BLaER1 (cell line): ENCODE data around the gene GNG4.
"Not testable (repeated sequence)": the region's sequence is repeated elsewhere in the genome, so short reads cannot be mapped to it uniquely, and the experiment has no call there.

ENCODE experiments used
- H3K27ac ChIP-seq: shearing (Covaris generic); formaldehyde crosslinking; 2 replicates; pipeline ENCODE4 v1.8.1; 2022
- H3K27me3 ChIP-seq: shearing (Covaris generic); formaldehyde crosslinking; 2 replicates; pipeline ENCODE4 v1.8.1; 2022
- H3K36me3 ChIP-seq: shearing (Covaris generic); formaldehyde crosslinking; 2 replicates; pipeline ENCODE4 v1.8.1; 2022
- H3K4me1 ChIP-seq: shearing (Covaris generic); formaldehyde crosslinking; 2 replicates; pipeline ENCODE4 v1.8.1; 2022
- H3K4me2 ChIP-seq: shearing (Covaris generic); formaldehyde crosslinking; 2 replicates; pipeline ENCODE4 v1.8.1; 2022
- H3K4me3 ChIP-seq: shearing (Covaris generic); formaldehyde crosslinking; 2 replicates; pipeline ENCODE4 v1.8.1; 2022
- H3K9ac ChIP-seq: shearing (Covaris generic); formaldehyde crosslinking; 2 replicates; pipeline ENCODE4 v1.8.1; 2022
- H3K9me3 ChIP-seq: shearing (Covaris generic); formaldehyde crosslinking; 2 replicates; pipeline ENCODE4 v1.8.1; 2022
- H4K20me1 ChIP-seq: shearing (Covaris generic); formaldehyde crosslinking; 2 replicates; pipeline ENCODE4 v1.8.1; 2022
- Cebpa-rat ChIP-seq: shearing (Covaris generic); IDR thresholded peaks from 2 replicates; pipeline ENCODE4 v1.8.1; 2022

Gene GNG4

DNA sequence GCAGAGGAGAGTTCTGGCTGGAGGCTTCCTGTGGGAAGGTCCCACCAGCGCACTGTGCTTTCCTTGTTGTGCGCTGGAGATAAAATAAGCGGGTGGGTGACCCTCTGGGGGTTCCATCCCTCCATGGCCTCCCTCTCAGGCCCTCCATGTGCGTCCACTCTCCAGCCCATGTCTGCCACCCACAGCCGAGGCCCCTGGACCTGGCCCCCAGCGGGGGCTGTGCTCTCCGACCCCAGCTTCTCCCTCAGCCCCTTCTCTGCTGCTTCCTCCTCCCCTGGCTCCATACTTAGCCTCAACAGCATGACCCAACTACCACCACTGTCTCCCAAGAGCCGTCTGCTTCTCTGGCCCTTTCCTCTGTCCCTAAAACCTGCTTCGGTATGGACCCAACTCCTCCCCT, 61.4 kb downstream of the GNG4 start:
- no peak overlapping the region for H3K9ac ChIP-seq
- no peak for TF ChIP-seq Cebpa-rat
- H3K4me2 ChIP-seq = no peak overlapping the region
- H3K4me1 ChIP-seq = peaks cover 14% of the 10 kb centered on the region
- no peak overlapping the region for H3K4me3 ChIP-seq
- H3K27ac ChIP-seq = no peak overlapping the region
- peaks cover 28% of the 10 kb centered on the region for H3K27me3 ChIP-seq
- peaks cover 48% of the 10 kb centered on the region for H3K9me3 ChIP-seq
- no peaks in the 10 kb centered on the region for H3K36me3 ChIP-seq
- H4K20me1 ChIP-seq = no peaks in the 10 kb centered on the region

DNA sequence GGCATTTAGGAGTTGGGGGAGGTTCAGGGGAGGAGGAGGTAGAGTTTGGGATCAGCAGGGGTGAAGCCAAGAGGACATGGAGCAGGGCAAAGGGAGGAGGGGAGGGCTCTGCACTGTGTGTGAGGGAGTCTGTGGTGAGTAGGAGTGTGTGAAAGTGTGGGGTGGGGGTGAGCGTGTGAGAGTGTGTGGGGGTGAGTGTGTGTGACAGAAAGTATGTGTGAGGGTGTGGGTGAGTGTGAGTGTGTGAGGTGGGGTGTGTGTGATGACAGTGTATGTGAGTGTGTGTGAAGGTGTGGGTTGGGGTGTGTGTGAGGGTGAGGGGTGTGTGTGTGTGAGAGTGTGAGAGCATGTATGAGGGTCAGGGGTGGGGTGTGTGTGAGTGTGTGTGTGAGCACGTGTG, 62.6 kb downstream of the GNG4 start:
- H3K9ac ChIP-seq = no peak overlapping the region
- no peak overlapping the region for H3K4me3 ChIP-seq
- peaks cover 12% of the 10 kb centered on the region for H3K4me1 ChIP-seq
- no peaks in the 10 kb centered on the region for H4K20me1 ChIP-seq
- peaks cover 40% of the 10 kb centered on the region for H3K9me3 ChIP-seq
- H3K4me2 ChIP-seq = no peak overlapping the region
- no peak overlapping the region for H3K27ac ChIP-seq
- H3K36me3 ChIP-seq = no peaks in the 10 kb centered on the region
- no peak for TF ChIP-seq Cebpa-rat
- peaks cover 21% of the 10 kb centered on the region for H3K27me3 ChIP-seq

DNA sequence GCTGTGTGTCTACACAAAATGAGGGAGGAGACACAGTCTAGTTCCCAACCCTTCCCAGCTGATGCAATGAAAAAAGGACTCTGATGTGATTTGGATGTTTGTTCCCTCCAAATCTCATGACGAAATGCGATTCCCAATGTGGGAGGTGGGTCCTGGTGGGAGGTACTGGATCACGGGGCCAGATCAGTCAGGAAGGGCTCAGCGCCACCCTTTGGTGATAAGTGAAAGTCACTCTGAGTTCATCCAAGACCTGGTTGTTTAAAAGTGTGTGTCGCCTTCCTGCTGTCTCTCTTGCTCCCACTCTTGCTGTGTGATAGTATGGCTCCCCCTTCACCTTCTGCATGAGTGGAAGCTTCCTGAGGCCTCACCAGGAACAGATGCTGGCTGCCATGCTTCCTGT, 63.2 kb downstream of the GNG4 start:
- H3K9ac ChIP-seq = no peak overlapping the region
- H3K9me3 ChIP-seq = peaks cover 34% of the 10 kb centered on the region
- H3K4me2 ChIP-seq = no peak overlapping the region
- H4K20me1 ChIP-seq = no peaks in the 10 kb centered on the region
- no peaks in the 10 kb centered on the region for H3K36me3 ChIP-seq
- peaks cover 12% of the 10 kb centered on the region for H3K4me1 ChIP-seq
- no peak overlapping the region for H3K4me3 ChIP-seq
- H3K27ac ChIP-seq = no peak overlapping the region
- peaks cover 15% of the 10 kb centered on the region for H3K27me3 ChIP-seq
- TF ChIP-seq Cebpa-rat = no peak

DNA sequence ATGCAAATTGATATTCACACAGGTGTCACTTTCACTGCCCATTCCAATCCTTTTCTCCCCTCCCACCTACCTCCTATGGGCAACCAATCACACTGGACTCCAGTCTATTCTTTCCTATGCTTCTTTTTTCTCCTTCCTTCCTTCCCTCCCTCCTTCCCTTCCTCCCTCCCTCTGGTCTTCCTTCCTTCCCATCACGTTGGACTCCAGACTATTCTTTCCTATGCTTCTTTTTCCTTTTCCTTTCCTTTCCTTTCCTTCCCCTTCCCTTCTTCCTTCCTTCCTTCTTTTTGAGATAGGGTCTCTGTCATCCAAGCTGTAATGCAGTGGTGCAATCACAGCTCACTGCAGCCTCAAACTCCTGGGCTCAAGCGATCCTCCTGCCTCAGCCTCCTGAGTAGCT, 64.6 kb downstream of the GNG4 start:
- H3K9me3 ChIP-seq = peaks cover 30% of the 10 kb centered on the region
- no peaks in the 10 kb centered on the region for H3K36me3 ChIP-seq
- H3K9ac ChIP-seq = no peak overlapping the region
- no peak overlapping the region for H3K4me3 ChIP-seq
- no peaks in the 10 kb centered on the region for H3K4me1 ChIP-seq
- 0 out of 2 replicates have a peak, but pooled peaks cover 5% of the 10 kb centered on the region for H3K27me3 ChIP-seq
- H4K20me1 ChIP-seq = no peaks in the 10 kb centered on the region
- TF ChIP-seq Cebpa-rat = no peak
- no peak overlapping the region for H3K27ac ChIP-seq
- H3K4me2 ChIP-seq = no peak overlapping the region

DNA sequence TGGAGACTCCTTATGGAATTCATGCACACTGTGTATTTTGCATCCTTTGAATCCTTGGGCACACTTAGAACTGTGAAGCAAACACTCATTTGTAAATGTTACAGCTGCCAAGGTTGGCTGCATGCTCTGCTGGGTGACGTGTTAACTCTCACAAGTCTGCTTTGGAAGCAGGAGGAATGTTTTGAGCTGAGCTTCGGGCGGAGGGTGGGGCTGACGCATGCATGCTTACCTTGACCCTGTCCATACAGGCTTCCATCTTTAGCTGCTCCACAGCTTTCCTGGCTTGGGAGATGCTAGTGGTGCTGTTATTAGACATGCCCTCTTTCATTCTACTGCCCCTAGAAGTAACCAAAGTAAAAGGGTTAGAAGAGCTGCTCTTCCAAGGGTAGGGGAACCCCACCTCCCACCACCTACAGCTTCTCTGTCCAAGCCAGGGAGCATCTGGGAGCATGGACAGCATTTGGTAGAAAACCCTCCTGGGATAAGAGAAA, 66.0 kb downstream of the GNG4 start:
- H3K9me3 ChIP-seq = peaks cover 16% of the 10 kb centered on the region
- no peak overlapping the region for H3K9ac ChIP-seq
- no peaks in the 10 kb centered on the region for H3K27me3 ChIP-seq
- no peak for TF ChIP-seq Cebpa-rat
- H3K4me2 ChIP-seq = no peak overlapping the region
- no peak overlapping the region for H3K27ac ChIP-seq
- no peak overlapping the region for H3K4me3 ChIP-seq
- no peaks in the 10 kb centered on the region for H3K4me1 ChIP-seq
- H3K36me3 ChIP-seq = no peaks in the 10 kb centered on the region
- no peaks in the 10 kb centered on the region for H4K20me1 ChIP-seq

DNA sequence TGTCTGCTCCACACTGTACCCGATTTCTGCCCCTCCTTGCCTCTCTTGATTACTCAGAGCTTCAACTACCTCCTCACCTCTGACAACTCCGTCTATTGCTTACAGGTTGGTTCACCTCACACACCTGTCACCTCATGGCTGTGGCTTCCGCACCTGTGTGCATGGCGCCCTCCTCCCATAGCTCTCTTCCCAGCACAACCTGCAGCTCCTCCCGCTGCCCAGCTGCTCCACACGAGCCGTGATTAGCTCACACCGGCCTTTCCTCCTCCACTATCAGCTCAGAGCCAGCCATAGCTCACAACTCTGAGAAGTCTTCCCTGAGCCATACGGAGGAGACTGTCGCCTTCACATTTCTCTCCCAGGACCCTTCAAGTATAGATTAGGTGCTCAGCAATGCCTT, 67.5 kb downstream of the GNG4 start:
- Histone ChIP-seq H3K9me3 (peaks cover 7% of the 10 kb centered on the region), H3K27me3 (no peaks in the 10 kb centered on the region), H3K4me3 (no peak overlapping the region), H3K36me3 (no peaks in the 10 kb centered on the region), H4K20me1 (no peaks in the 10 kb centered on the region), H3K27ac (no peak overlapping the region), H3K9ac (no peak overlapping the region), H3K4me1 (no peaks in the 10 kb centered on the region), H3K4me2 (no peak overlapping the region)
- no peak for TF ChIP-seq Cebpa-rat

DNA sequence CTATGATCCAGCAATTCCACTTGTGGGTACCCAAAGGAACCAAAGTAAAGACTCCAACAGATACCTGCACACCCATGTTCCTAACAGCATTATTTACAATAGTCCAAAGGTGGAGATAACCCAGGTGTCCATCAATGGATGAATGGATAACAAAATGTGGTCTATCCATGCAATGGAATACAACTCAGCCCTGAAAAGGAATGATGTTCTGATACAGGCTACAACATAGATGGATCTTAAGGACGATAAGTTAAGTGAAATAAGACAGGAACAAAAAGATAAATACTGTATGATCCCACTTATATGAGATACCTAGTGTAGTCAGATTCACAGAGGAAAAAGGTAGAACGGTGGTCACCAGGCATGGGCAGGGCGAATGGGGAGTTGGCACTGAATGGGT, 69.7 kb downstream of the GNG4 start:
- Histone ChIP-seq H3K4me2 (no peak overlapping the region), H3K9ac (no peak overlapping the region)
- no peak for TF ChIP-seq Cebpa-rat

DNA sequence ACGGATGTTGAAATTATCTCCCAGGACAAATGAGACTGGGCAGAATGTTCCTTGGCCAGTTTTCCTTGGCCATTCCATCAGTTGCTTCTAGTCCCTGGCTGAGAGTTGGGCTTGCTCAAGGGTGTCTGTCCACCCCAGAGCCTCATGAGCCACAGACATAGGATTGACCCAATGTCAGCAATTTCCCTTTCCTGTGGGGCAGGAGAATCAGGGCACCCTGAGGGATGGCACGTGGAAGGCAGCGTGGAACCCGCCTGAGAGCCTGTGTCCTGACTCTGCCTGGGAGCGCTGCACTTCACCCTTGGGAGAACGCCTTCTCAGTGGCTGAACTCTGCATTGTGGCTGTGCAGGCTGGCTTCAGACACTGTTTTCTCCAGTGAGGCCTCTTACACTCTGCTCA, 74.0 kb downstream of the GNG4 start:
- no peaks in the 10 kb centered on the region for H3K27me3 ChIP-seq
- H3K27ac ChIP-seq = no peak overlapping the region
- H3K4me3 ChIP-seq = no peak overlapping the region
- TF ChIP-seq Cebpa-rat = no peak
- H3K9me3 ChIP-seq = no peaks in the 10 kb centered on the region
- H3K9ac ChIP-seq = no peak overlapping the region
- no peak overlapping the region for H3K4me2 ChIP-seq
- no peaks in the 10 kb centered on the region for H4K20me1 ChIP-seq
- H3K4me1 ChIP-seq = no peaks in the 10 kb centered on the region
- H3K36me3 ChIP-seq = no peaks in the 10 kb centered on the region

More for the DNA sequence above, 69.7 kb downstream of the GNG4 start:
- Histone ChIP-seq H3K9me3 (no peaks in the 10 kb centered on the region), H4K20me1 (no peaks in the 10 kb centered on the region), H3K36me3 (no peaks in the 10 kb centered on the region), H3K27me3 (no peaks in the 10 kb centered on the region), H3K4me1 (no peaks in the 10 kb centered on the region), H3K27ac (no peak overlapping the region), H3K4me3 (no peak overlapping the region)

DNA sequence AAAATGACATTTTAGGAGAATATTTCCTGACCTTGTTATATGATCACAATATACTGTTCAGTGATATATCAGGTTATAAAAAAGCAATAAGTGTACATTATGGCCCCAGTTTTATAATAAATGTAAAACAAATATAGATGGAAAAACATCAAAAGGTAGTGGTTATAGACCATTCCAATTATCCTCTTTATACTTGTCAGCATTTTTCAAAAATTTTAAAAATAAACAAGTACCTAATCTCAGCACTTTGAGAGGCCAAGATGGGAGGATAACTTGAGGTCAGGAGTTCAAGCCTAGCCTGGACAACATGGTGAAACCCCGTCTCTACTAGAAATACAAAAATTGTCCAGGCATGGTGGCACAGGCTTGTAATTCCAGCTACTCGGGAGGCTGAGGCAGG, 75.7 kb downstream of the GNG4 start:
- Histone ChIP-seq H3K36me3 (no peaks in the 10 kb centered on the region), H3K27me3 (no peaks in the 10 kb centered on the region), H3K4me1 (no peaks in the 10 kb centered on the region), H3K27ac (no peak overlapping the region), H3K9me3 (no peaks in the 10 kb centered on the region), H3K9ac (no peak overlapping the region), H3K4me2 (no peak overlapping the region), H4K20me1 (no peaks in the 10 kb centered on the region), H3K4me3 (no peak overlapping the region)
- no peak for TF ChIP-seq Cebpa-rat

DNA sequence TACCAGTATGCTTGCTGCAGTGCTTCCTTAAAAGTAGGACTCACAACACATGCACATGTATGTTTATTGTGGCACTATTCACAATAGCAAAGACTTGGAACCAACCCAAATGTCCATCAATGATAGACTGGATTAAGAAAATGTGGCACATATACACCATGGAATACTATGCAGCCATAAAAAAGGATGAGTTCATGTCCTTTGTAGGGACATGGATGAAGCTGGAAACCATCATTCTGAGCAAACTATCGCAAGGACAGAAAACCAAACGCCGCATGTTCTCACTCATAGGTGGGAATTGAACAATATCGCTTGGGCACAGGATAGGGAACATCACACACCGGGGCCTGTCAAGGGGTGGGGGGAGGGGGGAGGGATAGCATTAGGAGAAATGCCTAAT, 76.6 kb downstream of the GNG4 start:
- H3K4me2 ChIP-seq, H3K27me3 ChIP-seq, H4K20me1 ChIP-seq, H3K4me1 ChIP-seq, H3K9ac ChIP-seq, H3K9me3 ChIP-seq, H3K27ac ChIP-seq, H3K4me3 ChIP-seq, H3K36me3 ChIP-seq: not testable (repeated sequence)

DNA sequence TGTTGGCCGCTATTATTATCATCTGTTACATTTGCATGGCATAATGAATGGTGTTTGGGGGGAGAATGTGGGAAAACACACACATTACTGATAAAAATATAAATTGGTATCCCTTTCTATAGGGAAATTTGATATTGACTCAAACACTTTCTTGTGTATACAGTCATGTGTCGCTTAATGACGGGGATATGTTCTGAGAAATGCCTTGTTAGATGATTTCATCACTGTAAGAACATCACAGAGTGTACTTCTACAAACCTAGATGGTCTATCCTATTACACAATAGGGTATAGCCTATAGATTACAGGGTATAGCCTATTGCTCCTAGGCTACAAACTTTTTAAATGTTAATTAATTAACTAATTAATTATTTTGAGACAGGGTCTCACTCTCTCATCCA, 78.1 kb downstream of the GNG4 start:
- Histone ChIP-seq H3K4me1 (peaks cover 14% of the 10 kb centered on the region), H3K9ac (no peak overlapping the region)
- no peak for TF ChIP-seq Cebpa-rat

More for the DNA sequence above, 78.1 kb downstream of the GNG4 start:
- no peak overlapping the region for H3K4me3 ChIP-seq
- no peaks in the 10 kb centered on the region for H3K9me3 ChIP-seq
- H3K27me3 ChIP-seq = no peaks in the 10 kb centered on the region
- no peak overlapping the region for H3K27ac ChIP-seq
- H4K20me1 ChIP-seq = no peaks in the 10 kb centered on the region
- no peak overlapping the region for H3K4me2 ChIP-seq
- H3K36me3 ChIP-seq = no peaks in the 10 kb centered on the region
